Esophagus squamous epithelium (tissue), 4 donors: Measurements from ENCODE around the gene PDS5A.

ENCODE experiments used
- POLR2A ChIP-seq, 4 donors: fragments of 450-650 bp; IDR thresholded peaks; one replicate each; pipeline ENCODE4 v1.6.1; 2017; ENCODE audit warnings: antibody characterized with exemption in 4 of 4, mild to moderate bottlenecking in 4 of 4, moderate library complexity in 3 of 4
- TF ChIP-seq, protein P1 (sequence below), 6 experiments: fragments of 450-650 bp in 4 of 6; fragments of 200-600 bp in 2 of 6; sonication (generic) in 2 of 6; IDR thresholded peaks; one replicate each; pipeline ENCODE4 v1.5.1; 2016 to 2019; ENCODE audit warnings: antibody characterized with exemption in 6 of 6, mild to moderate bottlenecking in 4 of 6, moderate library complexity in 4 of 6

DNA sequence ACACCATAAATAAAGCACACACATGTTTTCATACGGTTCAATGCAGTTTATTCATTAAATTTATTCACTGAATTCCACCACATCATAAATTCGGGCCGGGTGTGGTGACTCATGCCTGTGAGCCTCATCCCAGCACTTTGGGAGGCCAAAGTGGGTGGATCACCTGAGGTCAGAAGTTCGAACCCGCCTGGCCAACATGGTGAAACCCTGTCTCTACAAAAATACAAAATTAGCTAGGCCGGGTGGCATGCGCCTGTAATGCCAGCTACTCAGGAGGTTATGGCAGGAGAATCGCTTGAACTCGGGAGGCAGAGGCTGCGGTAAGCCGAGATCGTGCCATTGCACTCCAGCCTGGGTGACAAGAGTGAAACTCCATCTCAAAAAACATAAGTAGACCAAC is 131.6 kb downstream of the PDS5A start:
- TF ChIP-seq, protein P1, sequence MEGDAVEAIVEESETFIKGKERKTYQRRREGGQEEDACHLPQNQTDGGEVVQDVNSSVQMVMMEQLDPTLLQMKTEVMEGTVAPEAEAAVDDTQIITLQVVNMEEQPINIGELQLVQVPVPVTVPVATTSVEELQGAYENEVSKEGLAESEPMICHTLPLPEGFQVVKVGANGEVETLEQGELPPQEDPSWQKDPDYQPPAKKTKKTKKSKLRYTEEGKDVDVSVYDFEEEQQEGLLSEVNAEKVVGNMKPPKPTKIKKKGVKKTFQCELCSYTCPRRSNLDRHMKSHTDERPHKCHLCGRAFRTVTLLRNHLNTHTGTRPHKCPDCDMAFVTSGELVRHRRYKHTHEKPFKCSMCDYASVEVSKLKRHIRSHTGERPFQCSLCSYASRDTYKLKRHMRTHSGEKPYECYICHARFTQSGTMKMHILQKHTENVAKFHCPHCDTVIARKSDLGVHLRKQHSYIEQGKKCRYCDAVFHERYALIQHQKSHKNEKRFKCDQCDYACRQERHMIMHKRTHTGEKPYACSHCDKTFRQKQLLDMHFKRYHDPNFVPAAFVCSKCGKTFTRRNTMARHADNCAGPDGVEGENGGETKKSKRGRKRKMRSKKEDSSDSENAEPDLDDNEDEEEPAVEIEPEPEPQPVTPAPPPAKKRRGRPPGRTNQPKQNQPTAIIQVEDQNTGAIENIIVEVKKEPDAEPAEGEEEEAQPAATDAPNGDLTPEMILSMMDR (IDR thresholded peaks at IDR 0.05): no peak
- TF ChIP-seq POLR2A (IDR thresholded peaks at IDR 0.05): no peak
